HG02870 (cell line): Measurements from ENCODE around the gene JCAD.

Experiments used
- ATAC-seq: cut with Tn5 transposase; IDR thresholded peaks from one replicate; pipeline ENCODE4 v1.9.1; 2021; ENCODE audit warnings: mild to moderate bottlenecking, moderate library complexity; ENCODE audit not compliant: unreplicated experiment

The JCAD gene

GRCh38 chr10:30073767-30074060 lies 14.3 kb upstream of the JCAD start:
- ATAC-seq = no peak

DNA sequence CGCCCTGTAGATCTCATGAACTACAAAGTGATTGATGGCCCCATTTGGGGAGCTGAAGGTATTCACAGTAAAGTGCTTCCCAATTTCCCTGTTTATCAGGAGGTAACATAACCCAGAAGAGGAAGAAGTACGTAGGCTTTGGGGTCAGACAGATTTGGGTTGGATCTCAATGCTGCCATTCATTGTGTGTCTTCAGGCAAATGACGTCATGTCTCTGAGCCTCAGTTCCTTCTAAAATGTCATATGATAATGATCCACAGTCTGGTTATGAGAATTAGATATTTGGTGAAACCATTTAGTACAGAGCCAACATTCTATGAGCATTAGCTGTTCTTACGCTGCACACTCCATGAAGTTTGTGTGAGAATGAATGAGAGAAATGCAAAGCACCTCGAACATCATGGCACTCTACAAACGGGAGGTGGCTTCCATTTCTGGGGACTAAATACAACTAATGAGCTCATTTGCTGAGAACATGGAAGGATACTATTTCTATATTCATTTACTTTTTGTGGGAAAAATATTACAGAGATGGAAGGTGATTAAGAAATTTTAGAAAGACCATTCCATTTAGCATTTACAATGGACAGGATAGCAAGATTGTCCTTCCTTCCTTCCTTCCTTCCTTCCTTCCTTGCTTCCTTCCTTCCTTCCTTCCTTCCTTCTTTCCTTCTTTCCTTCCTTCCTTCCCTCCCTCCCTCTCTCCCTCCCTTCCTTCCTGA lies 13.8 kb upstream of the JCAD start:
- no peak for ATAC-seq

GRCh38 chr10:30072068-30072467 lies 12.7 kb upstream of the JCAD start:
- no peak for ATAC-seq

DNA sequence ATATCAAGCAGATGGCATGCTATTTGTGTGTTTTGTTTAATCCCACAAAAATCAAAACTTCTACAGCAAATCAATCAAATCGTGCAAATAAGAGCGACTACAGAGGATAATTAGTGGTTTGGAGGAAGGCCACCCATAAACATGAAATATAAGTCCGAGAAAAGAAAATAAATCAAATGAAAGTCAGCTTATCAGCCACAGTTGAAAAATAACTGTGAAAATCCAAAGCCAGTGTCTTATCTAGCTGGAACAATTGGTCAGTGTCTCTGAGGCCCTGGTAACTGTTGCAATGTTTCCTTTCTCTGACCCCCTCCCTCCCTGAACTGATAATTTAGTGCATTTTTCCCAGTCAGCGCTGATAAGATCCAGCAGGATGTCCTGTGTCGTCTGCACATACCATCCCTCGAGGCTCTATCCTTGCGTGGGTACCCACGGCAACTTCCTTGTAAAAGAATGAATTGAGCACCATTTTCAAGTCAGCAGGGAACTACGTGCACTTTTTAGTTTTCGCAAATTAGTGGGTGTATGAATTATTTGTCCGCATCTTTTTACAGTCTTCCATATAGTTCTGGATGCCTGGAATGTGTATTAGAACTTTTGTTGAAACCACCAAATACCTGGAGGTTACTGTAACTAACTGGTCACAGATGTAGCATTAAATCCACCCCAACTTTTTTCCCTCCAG lies 10.8 kb upstream of the JCAD start:
- ATAC-seq = no peak

DNA sequence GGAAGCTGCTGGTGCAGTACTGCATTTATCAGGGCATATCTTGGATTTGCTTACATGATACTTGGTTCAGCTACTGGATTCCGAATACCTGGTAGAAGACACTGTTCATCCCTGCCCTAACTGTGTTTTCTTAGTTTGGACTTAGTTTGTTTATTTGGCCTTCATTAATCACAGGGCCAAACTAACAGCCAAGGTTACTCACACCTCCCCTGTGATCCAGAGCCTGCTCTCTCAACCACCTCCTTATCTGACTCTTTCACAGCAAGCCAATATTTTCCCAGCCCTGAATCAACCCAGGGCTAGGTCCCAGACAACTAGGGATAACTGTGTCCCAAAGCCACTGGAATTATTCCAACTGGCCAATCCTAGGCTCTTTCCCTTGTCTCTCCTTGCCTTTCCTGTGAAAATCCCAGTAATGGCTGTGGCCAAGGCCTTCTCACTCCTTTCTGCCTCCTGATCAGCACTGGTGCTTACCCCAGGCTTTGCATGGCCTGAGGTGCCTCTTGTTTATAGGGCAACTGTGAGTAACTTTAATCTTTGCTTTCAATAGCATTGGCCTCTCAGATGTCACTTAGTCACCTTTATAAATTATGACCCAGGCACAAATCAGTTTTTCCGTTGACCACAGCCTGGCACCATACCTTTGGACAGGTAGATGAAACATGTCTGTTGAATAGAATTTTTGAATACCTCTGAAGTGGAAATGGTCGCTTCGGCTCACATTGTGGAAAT lies 9.3 kb upstream of the JCAD start:
- no peak for ATAC-seq

DNA sequence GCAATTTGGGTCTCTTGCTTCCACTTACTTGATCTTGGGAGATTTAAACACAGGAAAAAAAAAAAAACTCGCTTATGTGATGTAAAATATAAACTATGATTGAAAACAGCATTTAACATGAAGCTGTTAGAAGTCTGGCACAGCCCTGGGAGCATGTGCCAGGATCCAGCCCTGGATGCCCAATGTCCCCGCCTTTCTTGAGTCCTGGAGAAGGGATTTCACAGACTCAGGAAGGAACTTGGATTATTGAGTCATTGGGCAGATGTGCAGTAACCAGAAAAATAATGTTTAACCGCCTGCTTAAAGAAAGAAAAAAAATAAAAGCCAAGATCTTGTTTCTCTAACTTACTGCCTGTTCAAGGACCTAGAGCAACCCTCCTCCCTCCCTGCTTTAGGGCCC lies 3.7 kb upstream of the JCAD start:
- ATAC-seq = no peak

DNA sequence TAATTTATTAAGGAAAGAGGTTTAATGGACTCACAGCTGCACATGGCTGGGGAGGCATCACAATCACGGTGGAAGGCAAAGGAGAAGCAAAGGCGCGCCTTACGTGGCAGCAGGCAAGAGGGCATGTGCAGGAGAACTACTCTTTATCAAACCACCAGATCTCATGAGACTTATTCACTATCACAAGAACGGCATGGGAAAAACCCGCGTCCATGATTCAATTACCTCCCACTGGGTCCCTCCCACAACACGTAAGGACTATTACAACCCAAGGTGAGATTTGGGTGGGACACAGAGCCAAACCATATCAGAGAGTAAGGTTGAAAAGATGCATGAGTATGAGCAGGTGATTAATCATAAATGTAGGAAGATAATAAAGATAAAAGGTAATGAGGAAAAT lies 3.2 kb upstream of the JCAD start:
- ATAC-seq = no peak

GRCh38 chr10:30062090-30062489 lies 2.7 kb upstream of the JCAD start:
- no peak for ATAC-seq

DNA sequence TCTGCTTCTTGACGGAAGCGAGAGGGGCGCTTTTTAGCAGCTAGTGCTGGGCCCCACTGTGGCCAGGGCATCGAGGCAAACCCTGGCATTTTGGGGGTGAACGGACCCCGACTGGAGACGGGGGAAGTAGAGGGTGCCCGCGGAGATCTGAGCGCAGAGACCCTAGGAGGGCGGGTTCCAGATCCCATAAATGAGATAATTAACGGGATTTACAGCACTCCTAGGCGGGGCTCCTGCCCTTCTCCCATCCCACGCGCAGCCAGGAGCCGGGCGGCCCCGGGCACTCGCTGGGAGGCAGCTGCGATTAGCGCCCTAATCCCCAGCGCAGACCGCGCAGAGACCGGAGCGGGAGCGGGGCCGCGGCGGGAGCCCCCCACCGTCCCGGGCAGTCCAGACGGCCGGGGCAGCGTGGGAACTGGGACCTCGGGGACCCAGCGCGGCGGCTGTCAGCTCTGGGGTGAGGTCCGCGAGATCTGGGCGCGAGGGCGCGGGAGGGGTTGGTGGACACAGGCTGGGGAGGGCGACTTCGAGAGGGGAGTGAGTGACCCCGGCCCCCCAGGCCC lies 735 bp downstream of the JCAD start:
- no peak for ATAC-seq

DNA sequence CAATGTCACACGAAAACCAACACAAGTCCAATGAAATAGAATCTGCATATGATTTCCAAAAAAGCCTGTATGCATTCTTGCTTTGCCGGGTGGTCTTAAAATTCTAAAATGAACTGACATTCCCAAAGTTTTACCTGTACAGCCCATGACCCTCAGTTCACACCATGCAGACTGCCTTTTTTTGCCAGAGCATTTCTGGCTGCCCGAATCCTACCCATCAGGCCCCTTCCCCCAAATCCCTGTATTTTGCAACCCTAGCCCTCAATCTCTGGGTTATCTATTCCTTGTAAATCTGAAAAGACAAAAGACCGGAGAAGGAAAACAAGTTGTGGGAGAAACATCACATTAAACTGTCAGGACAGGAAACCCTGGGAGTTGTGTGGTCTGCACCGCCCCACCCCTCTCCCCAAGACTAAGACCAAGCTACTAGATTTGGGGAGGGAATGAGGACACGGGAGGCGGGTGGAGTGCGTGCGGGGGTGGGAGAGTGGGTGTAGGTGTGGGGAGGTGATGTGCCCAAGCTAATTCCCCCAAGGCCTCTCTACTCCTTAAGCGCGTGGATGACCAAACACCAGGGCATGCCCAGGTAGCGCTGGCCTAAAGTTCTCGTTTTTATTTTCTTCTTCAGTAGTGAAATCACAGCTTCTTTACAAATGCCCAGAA lies 1.4 kb downstream of the JCAD start:
- no peak for ATAC-seq

DNA sequence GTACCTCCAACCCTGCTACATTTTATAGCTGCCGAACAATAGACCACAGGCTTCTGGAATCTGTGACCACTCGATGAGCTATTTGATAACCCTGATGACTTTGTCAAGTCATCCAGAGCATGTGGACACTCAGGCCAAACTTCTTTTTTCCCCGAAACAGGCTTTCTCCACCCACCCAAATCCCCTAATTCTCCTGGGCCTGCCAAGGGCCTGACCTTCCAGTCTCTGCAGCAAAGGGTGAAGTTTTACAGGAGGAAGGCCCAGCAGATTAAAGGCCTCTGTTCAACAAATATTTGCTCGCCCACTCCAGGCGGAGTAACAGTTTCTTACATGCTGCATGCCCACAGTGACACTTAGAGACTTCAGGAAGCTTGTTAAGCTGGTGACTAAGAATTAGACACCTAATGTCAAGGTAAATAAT lies 2.0 kb downstream of the JCAD start:
- ATAC-seq = no peak

DNA sequence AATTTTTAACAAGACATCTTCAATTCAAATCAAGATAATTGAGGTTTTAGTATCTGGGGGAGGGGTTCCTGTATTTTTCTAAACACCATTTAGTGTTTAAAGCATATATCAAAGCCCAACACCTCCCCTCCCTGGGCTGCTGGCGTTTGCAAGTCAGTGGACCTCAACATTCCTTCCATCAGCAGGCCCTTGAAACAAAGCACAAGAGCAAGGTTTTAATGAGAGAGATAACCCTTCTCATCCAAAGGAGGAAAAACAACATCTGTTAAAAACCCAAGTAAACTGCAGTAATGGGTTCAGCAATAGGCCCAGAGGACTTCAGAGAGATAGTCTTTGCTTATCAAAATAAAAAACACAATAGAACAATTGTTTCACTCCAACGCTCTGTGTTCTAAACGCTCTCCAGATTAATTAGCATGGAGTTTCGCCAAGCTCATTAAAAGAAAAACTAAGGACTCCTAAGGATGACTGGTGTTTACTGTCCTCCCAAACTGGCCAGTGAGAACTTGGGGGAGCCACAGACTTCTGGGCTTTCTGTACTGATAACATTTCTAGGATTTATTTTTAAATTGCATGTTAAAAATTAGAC lies 2.5 kb downstream of the JCAD start:
- no peak for ATAC-seq

GRCh38 chr10:30056281-30056680 lies 3.1 kb downstream of the JCAD start:
- ATAC-seq = no peak

GRCh38 chr10:30055226-30055662 lies 4.1 kb downstream of the JCAD start:
- ATAC-seq = no peak

- no peak for ATAC-seq
Measured at GRCh38 chr10:30052062-30052461, 7.3 kb downstream of the JCAD start.

GRCh38 chr10:30051220-30051619 lies 8.2 kb downstream of the JCAD start:
- ATAC-seq = no peak

DNA sequence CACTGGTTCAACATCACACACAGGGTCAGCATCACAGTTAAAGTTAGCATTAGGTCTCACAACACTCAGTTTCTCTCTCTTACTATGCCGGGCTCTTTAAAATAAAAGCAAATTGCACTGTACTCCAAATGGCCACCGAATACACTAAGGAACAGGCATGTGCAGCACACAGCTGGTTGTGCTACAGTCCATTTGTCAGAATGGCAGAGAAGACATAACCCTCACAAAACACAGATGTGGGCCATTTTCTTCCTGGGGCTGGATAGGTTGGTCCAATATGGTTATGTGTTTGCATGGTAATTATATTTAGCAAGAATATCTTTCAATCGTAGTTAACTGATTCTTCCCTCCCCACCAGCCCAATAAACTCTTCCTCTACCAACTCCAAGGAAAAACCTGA lies 9.0 kb downstream of the JCAD start:
- no peak for ATAC-seq

DNA sequence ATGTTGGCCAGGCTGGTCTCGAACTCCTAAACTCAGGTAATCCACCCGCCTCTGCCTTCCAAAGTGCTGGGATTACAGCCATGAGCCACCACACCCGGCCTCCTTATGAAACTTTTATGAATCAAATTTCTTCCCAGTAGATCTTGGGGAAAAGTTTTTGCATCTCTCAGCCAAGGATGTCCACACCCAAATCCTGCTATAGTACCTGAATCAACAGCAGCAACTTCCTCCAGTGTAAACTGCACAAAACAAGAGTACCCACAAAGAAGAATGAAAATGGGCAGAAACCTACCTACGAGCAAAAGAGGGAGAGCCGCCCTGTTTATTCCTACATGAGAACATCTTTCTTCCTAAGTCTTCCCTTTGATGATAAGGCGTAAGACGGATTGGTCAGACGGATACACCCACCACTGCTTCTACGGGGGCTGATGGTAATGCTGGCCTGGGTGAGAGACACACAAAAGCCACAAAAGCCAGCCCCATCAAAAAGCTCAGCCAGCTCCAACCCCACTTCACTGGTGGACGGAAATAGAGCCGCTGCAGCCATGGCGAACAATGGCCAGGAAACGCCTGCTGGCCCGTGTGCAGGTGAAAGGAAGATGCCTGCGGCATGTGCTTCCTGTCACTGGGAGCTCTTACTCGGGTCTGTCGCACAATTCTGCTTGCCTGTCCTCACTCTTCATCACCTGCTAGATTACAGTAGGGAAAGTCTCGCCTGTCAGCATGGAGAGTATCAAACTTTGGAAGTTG lies 10.4 kb downstream of the JCAD start:
- ATAC-seq = no peak

DNA sequence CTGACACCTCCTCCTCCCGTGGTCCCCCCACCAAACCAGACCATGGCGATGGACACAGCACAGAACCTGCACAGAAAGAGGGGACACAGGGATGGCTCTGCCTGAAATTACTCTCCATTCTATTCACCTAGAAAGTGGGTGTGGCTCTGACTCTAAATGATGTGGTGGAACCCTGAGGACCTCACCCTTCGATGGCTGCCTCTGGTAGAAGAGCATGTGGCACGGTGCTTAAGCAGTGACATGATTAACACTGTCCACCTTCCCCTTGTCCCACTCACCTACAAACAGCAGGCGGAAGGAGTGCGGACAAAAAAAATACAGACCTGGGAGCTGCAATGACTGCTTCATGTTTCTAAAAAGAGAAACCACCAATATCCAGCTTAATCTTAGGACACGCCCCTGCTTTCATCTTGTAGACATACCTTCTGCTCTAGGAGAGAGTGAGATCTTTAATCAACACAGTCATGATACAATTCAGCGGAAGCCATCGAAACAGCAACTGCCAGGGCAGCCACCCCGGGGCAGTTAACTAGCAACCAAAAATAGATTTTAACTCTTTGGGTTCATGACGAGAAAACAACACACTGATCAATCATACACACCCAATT lies 11.4 kb downstream of the JCAD start:
- ATAC-seq = no peak

DNA sequence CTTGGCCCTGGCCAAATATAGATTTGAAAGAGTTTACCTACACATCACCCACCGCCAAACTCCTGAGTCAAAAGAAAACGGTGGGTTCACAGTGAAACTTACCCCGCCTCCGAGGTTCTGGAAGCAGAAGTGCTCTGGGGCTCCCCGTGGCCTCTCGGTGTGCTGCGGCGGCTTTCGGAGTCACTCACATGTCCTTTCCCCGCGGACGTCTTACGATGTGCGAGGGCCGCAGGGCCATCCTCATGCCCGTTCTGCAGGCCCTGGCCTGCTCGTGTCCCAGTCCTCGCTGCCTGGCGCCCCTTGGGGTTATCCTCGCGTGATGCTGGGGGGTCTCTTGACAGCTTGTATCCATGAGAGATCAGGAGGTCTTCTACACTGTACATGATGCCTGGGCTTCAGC lies 12.0 kb downstream of the JCAD start:
- no peak for ATAC-seq
